ENCODE results near the gene TBC1D10B.

The TBC1D10B gene

GRCh38 chr16:30395155-30395991 is 25.1 kb upstream of the TBC1D10B start, which contains the start of gene ZNF48:
Gene ZNF48, plus strand, starts transcription at chr16:30395420. Its CDS starts 375 bp downstream, at chr16:30395795.
- Histone ChIP-seq H3K9ac (ENCODE audit: low read length) (peak within 1 kb of the TSS; percentile 61), H3K4me3 (ENCODE audit: low read length) (peak within 1 kb of the TSS; percentile 23), H3K27me3 (ENCODE audit: control insufficient read depth, insufficient read depth, low read length) (peaks cover 4% of the 10 kb centered on the region), H3K36me3 (ENCODE audit: control insufficient read depth, insufficient read depth, low read length) (peaks cover 5% of the 10 kb centered on the region), H3K9me3 (ENCODE audit: control insufficient read depth, low read length) (no peaks in the 10 kb centered on the region), H3K4me1 (ENCODE audit: control insufficient read depth, insufficient read depth, low read length) (peaks cover 18% of the 10 kb centered on the region)

GRCh38 chr16:30394592-30395154 is 24.4 kb upstream of the TBC1D10B start:
- Histone ChIP-seq H3K9me3 (ENCODE audit: control insufficient read depth, low read length) (no peaks in the 10 kb centered on the region), H3K27me3 (ENCODE audit: control insufficient read depth, insufficient read depth, low read length) (peaks cover under 1% of the 10 kb centered on the region), H3K36me3 (ENCODE audit: control insufficient read depth, insufficient read depth, low read length) (peaks cover 5% of the 10 kb centered on the region), H3K4me3 (ENCODE audit: low read length) (no peak overlapping the region), H3K9ac (ENCODE audit: low read length) (peak overlapping the region; percentile 36), H3K4me1 (ENCODE audit: control insufficient read depth, insufficient read depth, low read length) (peaks cover 15% of the 10 kb centered on the region)

GRCh38 chr16:30383521-30383920 is 13.2 kb upstream of the TBC1D10B start:
- Histone ChIP-seq H3K9ac (ENCODE audit: low read length) (no peak overlapping the region), H3K36me3 (ENCODE audit: control insufficient read depth, insufficient read depth, low read length) (no peaks in the 10 kb centered on the region)

GRCh38 chr16:30382111-30382881 is 12.0 kb upstream of the TBC1D10B start, which contains the start of gene SEPTIN1:
Gene SEPTIN1, minus strand, starts transcription at chr16:30382561. Its CDS starts 19 bp downstream, at chr16:30382542.
- Histone ChIP-seq H3K9ac (ENCODE audit: low read length) (no peak within 1 kb of the TSS), H3K27me3 (ENCODE audit: control insufficient read depth, insufficient read depth, low read length) (no peaks in the 10 kb centered on the region), H3K4me1 (ENCODE audit: control insufficient read depth, insufficient read depth, low read length) (peaks cover 7% of the 10 kb centered on the region), H3K4me3 (ENCODE audit: low read length) (no peak within 1 kb of the TSS), H3K36me3 (ENCODE audit: control insufficient read depth, insufficient read depth, low read length) (no peaks in the 10 kb centered on the region), H3K9me3 (ENCODE audit: control insufficient read depth, low read length) (no peaks in the 10 kb centered on the region)

More at GRCh38 chr16:30383521-30383920, 13.2 kb upstream of the TBC1D10B start:
- peaks cover 4% of the 10 kb centered on the region for H3K4me1 ChIP-seq (ENCODE audit: control insufficient read depth, insufficient read depth, low read length)
- no peaks in the 10 kb centered on the region for H3K9me3 ChIP-seq (ENCODE audit: control insufficient read depth, low read length)
- H3K27me3 ChIP-seq (ENCODE audit: control insufficient read depth, insufficient read depth, low read length): no peaks in the 10 kb centered on the region
- no peak overlapping the region for H3K4me3 ChIP-seq (ENCODE audit: low read length)

GRCh38 chr16:30381291-30382041 is 11.2 kb upstream of the TBC1D10B start:
- no peaks in the 10 kb centered on the region for H3K36me3 ChIP-seq (ENCODE audit: control insufficient read depth, insufficient read depth, low read length)
- no peaks in the 10 kb centered on the region for H3K27me3 ChIP-seq (ENCODE audit: control insufficient read depth, insufficient read depth, low read length)
- H3K9ac ChIP-seq (ENCODE audit: low read length): no peak overlapping the region
- H3K9me3 ChIP-seq (ENCODE audit: control insufficient read depth, low read length): no peaks in the 10 kb centered on the region
- H3K4me1 ChIP-seq (ENCODE audit: control insufficient read depth, insufficient read depth, low read length): peaks cover 10% of the 10 kb centered on the region
- no peak overlapping the region for H3K4me3 ChIP-seq (ENCODE audit: low read length)

GRCh38 chr16:30380803-30381208 is 10.5 kb upstream of the TBC1D10B start:
- no peak overlapping the region for H3K9ac ChIP-seq (ENCODE audit: low read length)

GRCh38 chr16:30380072-30380802 is 9.9 kb upstream of the TBC1D10B start:
- peaks cover 10% of the 10 kb centered on the region for H3K4me1 ChIP-seq (ENCODE audit: control insufficient read depth, insufficient read depth, low read length)
- no peaks in the 10 kb centered on the region for H3K36me3 ChIP-seq (ENCODE audit: control insufficient read depth, insufficient read depth, low read length)
- no peaks in the 10 kb centered on the region for H3K27me3 ChIP-seq (ENCODE audit: control insufficient read depth, insufficient read depth, low read length)
- no peak overlapping the region for H3K9ac ChIP-seq (ENCODE audit: low read length)
- no peaks in the 10 kb centered on the region for H3K9me3 ChIP-seq (ENCODE audit: control insufficient read depth, low read length)
- no peak overlapping the region for H3K4me3 ChIP-seq (ENCODE audit: low read length)

More at GRCh38 chr16:30380803-30381208, 10.5 kb upstream of the TBC1D10B start:
- no peaks in the 10 kb centered on the region for H3K36me3 ChIP-seq (ENCODE audit: control insufficient read depth, insufficient read depth, low read length)
- no peaks in the 10 kb centered on the region for H3K9me3 ChIP-seq (ENCODE audit: control insufficient read depth, low read length)
- peaks cover 10% of the 10 kb centered on the region for H3K4me1 ChIP-seq (ENCODE audit: control insufficient read depth, insufficient read depth, low read length)
- H3K27me3 ChIP-seq (ENCODE audit: control insufficient read depth, insufficient read depth, low read length): no peaks in the 10 kb centered on the region
- H3K4me3 ChIP-seq (ENCODE audit: low read length): no peak overlapping the region

- H3K27me3 ChIP-seq (ENCODE audit: control insufficient read depth, insufficient read depth, low read length): no peaks in the 10 kb centered on the region
- peaks cover 10% of the 10 kb centered on the region for H3K4me1 ChIP-seq (ENCODE audit: control insufficient read depth, insufficient read depth, low read length)
- peak overlapping the region; percentile 96 for H3K9ac ChIP-seq (ENCODE audit: low read length)
- no peaks in the 10 kb centered on the region for H3K9me3 ChIP-seq (ENCODE audit: control insufficient read depth, low read length)
- no peaks in the 10 kb centered on the region for H3K36me3 ChIP-seq (ENCODE audit: control insufficient read depth, insufficient read depth, low read length)
- no peak overlapping the region for H3K4me3 ChIP-seq (ENCODE audit: low read length)
These were observed 9.0 kb upstream of the TBC1D10B start for GRCh38 chr16:30379158-30379783.

- Histone ChIP-seq H3K9me3 (ENCODE audit: control insufficient read depth, low read length) (no peaks in the 10 kb centered on the region), H3K4me1 (ENCODE audit: control insufficient read depth, insufficient read depth, low read length) (peaks cover 10% of the 10 kb centered on the region), H3K27me3 (ENCODE audit: control insufficient read depth, insufficient read depth, low read length) (no peaks in the 10 kb centered on the region), H3K4me3 (ENCODE audit: low read length) (peak overlapping the region; percentile 67), H3K9ac (ENCODE audit: low read length) (peak overlapping the region; percentile 96), H3K36me3 (ENCODE audit: control insufficient read depth, insufficient read depth, low read length) (no peaks in the 10 kb centered on the region)
These were observed 8.2 kb upstream of the TBC1D10B start for GRCh38 chr16:30378236-30379157.

GRCh38 chr16:30377812-30378235 is 7.5 kb upstream of the TBC1D10B start:
- H3K4me3 ChIP-seq (ENCODE audit: low read length): peak overlapping the region; percentile 67
- no peaks in the 10 kb centered on the region for H3K9me3 ChIP-seq (ENCODE audit: control insufficient read depth, low read length)
- peaks cover 10% of the 10 kb centered on the region for H3K4me1 ChIP-seq (ENCODE audit: control insufficient read depth, insufficient read depth, low read length)
- no peaks in the 10 kb centered on the region for H3K27me3 ChIP-seq (ENCODE audit: control insufficient read depth, insufficient read depth, low read length)
- peak overlapping the region; percentile 96 for H3K9ac ChIP-seq (ENCODE audit: low read length)
- H3K36me3 ChIP-seq (ENCODE audit: control insufficient read depth, insufficient read depth, low read length): no peaks in the 10 kb centered on the region
